WTC11 (cell line): ENCODE measurements around the gene C22orf23.
A peak's percentile ranks its signal among the peaks of the same experiment; 100 is the strongest.

ENCODE experiments used
- ATF3 ChIP-seq: sonication (generic); formaldehyde crosslinking; conservative IDR thresholded peaks from 2 replicates; pipeline ENCODE4 v1.8.1; 2022; ENCODE audit warnings: mild to moderate bottlenecking, missing genetic modification reagents
- ESRRA ChIP-seq: sonication (generic); formaldehyde crosslinking; IDR thresholded peaks from 2 replicates; pipeline ENCODE4 v1.8.1; 2022; ENCODE audit warnings: mild to moderate bottlenecking, missing genetic modification reagents, borderline replicate concordance
- ETV6 ChIP-seq: sonication (generic); formaldehyde crosslinking; IDR thresholded peaks from 2 replicates; pipeline ENCODE4 v1.8.1; 2022; ENCODE audit warnings: mild to moderate bottlenecking, missing genetic modification reagents
- SMAD3 ChIP-seq: sonication (generic); formaldehyde crosslinking; IDR thresholded peaks from 2 replicates; pipeline ENCODE4 v1.8.0; 2022; ENCODE audit warnings: missing genetic modification reagents, mild to moderate bottlenecking, borderline replicate concordance
- USF2 ChIP-seq: sonication (generic); formaldehyde crosslinking; IDR thresholded peaks from 2 replicates; pipeline ENCODE4 v1.8.1; 2023; ENCODE audit warnings: mild to moderate bottlenecking, missing genetic modification reagents, moderate library complexity
- ZBTB21 ChIP-seq: sonication (generic); formaldehyde crosslinking; IDR thresholded peaks from 2 replicates; pipeline ENCODE4 v1.8.1; 2023; ENCODE audit warnings: mild to moderate bottlenecking, missing genetic modification reagents, borderline replicate concordance
- ZNF232 ChIP-seq: sonication (generic); formaldehyde crosslinking; IDR thresholded peaks from 2 replicates; pipeline ENCODE4 v1.8.0; 2022; ENCODE audit warnings: mild to moderate bottlenecking, missing genetic modification reagents
- TF ChIP-seq, protein P1 (sequence below): fragments of 200-600 bp; IDR thresholded peaks from 2 replicates; pipeline ENCODE4 v1.8.0; 2022; ENCODE audit warnings: antibody characterized with exemption
- TF ChIP-seq, protein P2 (sequence below): sonication (generic); formaldehyde crosslinking; IDR thresholded peaks from 2 replicates; pipeline ENCODE4 v1.8.0; 2022; ENCODE audit warnings: mild to moderate bottlenecking, missing genetic modification reagents

DNA sequence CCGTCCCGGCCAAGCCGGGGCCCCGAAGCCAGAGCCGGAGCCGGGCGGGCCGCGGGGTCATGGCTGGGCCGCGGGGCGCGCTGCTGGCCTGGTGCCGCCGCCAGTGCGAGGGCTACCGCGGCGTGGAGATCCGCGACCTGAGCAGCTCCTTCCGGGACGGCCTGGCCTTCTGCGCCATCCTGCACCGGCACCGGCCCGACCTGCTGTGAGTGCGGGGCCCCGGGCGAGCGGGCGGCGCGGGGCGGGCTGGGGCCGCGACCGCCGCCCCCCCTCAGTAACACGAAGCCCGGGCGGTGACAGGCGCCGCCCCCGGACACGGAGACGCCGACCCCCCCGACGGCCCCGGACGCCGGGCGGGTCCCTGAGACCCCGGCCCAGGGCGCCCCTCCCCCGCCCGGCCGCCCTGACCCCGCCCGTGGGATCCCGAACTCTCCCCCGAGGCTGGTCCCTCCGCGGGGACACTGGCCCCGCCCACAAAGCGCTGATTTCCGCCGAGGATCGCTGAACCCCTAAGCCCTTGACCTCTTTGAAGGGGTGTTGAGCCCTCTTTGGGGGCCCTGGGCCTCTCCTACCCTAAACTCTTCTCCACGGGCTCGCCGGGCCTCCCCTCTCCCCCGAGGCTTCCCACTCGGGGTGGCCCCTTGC, 46.9 kb downstream of the C22orf23 start:
- TF ChIP-seq, protein P1, sequence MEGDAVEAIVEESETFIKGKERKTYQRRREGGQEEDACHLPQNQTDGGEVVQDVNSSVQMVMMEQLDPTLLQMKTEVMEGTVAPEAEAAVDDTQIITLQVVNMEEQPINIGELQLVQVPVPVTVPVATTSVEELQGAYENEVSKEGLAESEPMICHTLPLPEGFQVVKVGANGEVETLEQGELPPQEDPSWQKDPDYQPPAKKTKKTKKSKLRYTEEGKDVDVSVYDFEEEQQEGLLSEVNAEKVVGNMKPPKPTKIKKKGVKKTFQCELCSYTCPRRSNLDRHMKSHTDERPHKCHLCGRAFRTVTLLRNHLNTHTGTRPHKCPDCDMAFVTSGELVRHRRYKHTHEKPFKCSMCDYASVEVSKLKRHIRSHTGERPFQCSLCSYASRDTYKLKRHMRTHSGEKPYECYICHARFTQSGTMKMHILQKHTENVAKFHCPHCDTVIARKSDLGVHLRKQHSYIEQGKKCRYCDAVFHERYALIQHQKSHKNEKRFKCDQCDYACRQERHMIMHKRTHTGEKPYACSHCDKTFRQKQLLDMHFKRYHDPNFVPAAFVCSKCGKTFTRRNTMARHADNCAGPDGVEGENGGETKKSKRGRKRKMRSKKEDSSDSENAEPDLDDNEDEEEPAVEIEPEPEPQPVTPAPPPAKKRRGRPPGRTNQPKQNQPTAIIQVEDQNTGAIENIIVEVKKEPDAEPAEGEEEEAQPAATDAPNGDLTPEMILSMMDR: no peak
- 0 out of 2 replicates have a peak, but pooled peaks have one; percentile 28 for TF ChIP-seq ESRRA (CRISPR knock-in tag)
- TF ChIP-seq USF2 (CRISPR knock-in tag): no peak
- no peak for TF ChIP-seq ETV6 (CRISPR knock-in tag)
- no peak for TF ChIP-seq SMAD3 (CRISPR knock-in tag)
- TF ChIP-seq ZNF232: no peak
- TF ChIP-seq, protein P2, sequence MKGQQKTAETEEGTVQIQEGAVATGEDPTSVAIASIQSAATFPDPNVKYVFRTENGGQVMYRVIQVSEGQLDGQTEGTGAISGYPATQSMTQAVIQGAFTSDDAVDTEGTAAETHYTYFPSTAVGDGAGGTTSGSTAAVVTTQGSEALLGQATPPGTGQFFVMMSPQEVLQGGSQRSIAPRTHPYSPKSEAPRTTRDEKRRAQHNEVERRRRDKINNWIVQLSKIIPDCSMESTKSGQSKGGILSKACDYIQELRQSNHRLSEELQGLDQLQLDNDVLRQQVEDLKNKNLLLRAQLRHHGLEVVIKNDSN (CRISPR knock-in tag): no peak
- no peak for TF ChIP-seq ZBTB21
- TF ChIP-seq ATF3 (CRISPR knock-in tag): no peak
